ENCODE data around the gene PACC1. TPM values are rescaled to one million over a fixed set of nuclear protein-coding genes. Genes with fewer than 3 reads are reported as not detected.
A peak's percentile ranks its signal among the peaks of the same experiment; 100 is the strongest.

PACC1 gene
- total RNA-seq, 2 experiments from 2014 or later: 1.8 to 2.1 TPM

DNA sequence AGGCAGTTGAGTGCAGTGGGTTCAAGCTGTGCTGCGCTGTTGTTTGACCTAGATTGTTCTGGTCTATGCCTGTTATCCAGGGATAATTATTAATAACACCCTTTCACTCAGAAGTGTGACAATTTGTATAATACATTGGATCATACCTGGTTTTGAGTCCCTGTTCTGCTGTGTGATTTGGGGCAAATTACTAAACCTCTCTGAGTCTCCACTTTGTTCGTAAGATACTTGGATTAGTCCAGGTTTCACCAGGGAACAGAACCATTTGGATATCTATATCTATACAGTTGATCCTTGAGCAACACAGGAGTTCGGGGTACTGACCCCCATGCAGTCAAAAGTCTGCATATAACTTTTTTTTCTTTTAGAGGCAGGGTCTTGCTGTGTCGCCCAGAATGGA, 20.3 kb upstream of the PACC1 start:
- Mint-ChIP-seq H3K36me3 (ENCODE audit: low read depth) (no peaks in the 10 kb centered on the region), H3K9me3 (no peaks in the 10 kb centered on the region), H3K4me1 (ENCODE audit: low read depth) (peaks cover 27% of the 10 kb centered on the region), H3K4me3 (peak overlapping the region; percentile 87), H3K27me3 (no peaks in the 10 kb centered on the region), H3K27ac (no peak overlapping the region)
- H3K4me1 ChIP-seq (ENCODE audit: insufficient read depth, low read length): peaks cover 20% of the 10 kb centered on the region
- no peak overlapping the region for H3K4me3 ChIP-seq (ENCODE audit: low read length)
- no peaks in the 10 kb centered on the region for H3K27me3 ChIP-seq (ENCODE audit: control insufficient read depth in 1 of 2, insufficient read depth in 2 of 2, low read length in 2 of 2)
- no peak for ATAC-seq (ENCODE audit: poor library complexity)
- DNase-seq: no peak
- intact Hi-C loops (cut with DNase I, micrococcal nuclease): loop anchor here in 1 of 2 experiments (1.0 to 5.0 kb wide), 3 partner anchors 20 to 153 kb away; no protein-coding TSS in a partner anchor
- TF ChIP-seq, protein P1, sequence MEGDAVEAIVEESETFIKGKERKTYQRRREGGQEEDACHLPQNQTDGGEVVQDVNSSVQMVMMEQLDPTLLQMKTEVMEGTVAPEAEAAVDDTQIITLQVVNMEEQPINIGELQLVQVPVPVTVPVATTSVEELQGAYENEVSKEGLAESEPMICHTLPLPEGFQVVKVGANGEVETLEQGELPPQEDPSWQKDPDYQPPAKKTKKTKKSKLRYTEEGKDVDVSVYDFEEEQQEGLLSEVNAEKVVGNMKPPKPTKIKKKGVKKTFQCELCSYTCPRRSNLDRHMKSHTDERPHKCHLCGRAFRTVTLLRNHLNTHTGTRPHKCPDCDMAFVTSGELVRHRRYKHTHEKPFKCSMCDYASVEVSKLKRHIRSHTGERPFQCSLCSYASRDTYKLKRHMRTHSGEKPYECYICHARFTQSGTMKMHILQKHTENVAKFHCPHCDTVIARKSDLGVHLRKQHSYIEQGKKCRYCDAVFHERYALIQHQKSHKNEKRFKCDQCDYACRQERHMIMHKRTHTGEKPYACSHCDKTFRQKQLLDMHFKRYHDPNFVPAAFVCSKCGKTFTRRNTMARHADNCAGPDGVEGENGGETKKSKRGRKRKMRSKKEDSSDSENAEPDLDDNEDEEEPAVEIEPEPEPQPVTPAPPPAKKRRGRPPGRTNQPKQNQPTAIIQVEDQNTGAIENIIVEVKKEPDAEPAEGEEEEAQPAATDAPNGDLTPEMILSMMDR (IDR thresholded peaks at IDR 0.05): no peak
- no peaks in the 10 kb centered on the region for H3K36me3 ChIP-seq (ENCODE audit: insufficient read depth, low read length)
- H3K27ac ChIP-seq (ENCODE audit: low read depth in 1 of 2, low read length in 2 of 2): no peak overlapping the region
- no peaks in the 10 kb centered on the region for H3K9me3 ChIP-seq (ENCODE audit: control insufficient read depth in 1 of 2, insufficient read depth in 1 of 2, low read length in 2 of 2)
- ChIA-PET CTCF (no interaction called here), POLR2A (no interaction called here)

DNA sequence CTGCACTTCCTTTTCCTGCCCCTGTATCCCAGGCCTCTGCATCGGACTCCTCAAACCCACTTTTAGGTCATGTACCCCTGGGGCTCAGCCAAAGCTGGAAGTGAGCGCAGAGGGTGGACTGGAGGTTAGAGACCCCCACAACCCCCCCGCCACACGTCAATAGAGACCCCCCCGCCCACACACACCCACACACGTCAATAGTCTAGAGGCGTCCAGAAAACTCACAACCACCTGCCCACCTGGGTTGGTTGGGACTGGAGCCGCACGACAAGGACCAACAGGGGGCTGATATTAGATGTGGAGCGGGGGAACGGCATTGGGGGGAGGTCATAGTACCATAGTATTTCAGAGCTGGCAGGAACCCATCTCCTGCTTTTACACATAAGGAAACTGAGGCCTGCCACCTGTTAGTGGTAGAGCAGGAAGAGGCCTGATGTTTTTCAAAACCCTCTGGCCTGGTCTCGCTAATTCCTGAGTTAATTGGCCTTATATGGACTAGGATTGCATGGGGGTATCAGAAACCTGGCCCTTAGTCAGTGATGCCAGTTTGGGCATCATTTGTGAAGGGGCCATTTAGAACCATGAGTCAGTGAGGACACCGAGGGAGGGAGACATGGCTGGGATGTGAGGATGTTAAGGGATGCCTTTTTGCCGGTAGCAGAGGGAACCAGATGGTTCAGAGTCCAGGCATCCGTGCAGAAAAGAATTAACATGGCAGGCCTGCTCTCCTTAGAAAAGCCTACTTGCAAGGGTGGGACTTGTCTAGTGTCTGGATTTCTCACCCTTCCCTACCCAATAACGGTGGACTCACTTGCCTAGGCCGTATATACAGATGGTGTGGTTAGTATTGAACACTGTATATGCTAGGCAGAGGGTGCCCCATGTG, 19.1 kb upstream of the PACC1 start:
- no peaks in the 10 kb centered on the region for H3K27me3 ChIP-seq (ENCODE audit: control insufficient read depth in 1 of 2, insufficient read depth in 2 of 2, low read length in 2 of 2)
- intact Hi-C loops (cut with DNase I, micrococcal nuclease): loop anchor here in 1 of 2 experiments (5.0 kb wide), 2 partner anchors 123 to 152 kb away; no protein-coding TSS in a partner anchor
- ChIA-PET CTCF (no interaction called here), POLR2A (interaction anchor here (1.0 to 1.6 kb wide), 5 partner anchors 19 to 398 kb away, joined by 3 to 11 read pairs (median 5); partner anchors contain the start of genes DTL, INTS7, NSL1 and PACC1)
- no peaks in the 10 kb centered on the region for H3K36me3 Mint-ChIP-seq (ENCODE audit: low read depth)
- H3K27me3 Mint-ChIP-seq: no peaks in the 10 kb centered on the region
- DNase-seq: no peak
- H3K4me3 ChIP-seq (ENCODE audit: low read length): peak overlapping the region; percentile 69
- peak overlapping the region; percentile 87 for H3K4me3 Mint-ChIP-seq
- TF ChIP-seq, protein P1 (IDR thresholded peaks at IDR 0.05): no peak
- H3K4me1 Mint-ChIP-seq (ENCODE audit: low read depth): peaks cover 27% of the 10 kb centered on the region
- no peaks in the 10 kb centered on the region for H3K9me3 ChIP-seq (ENCODE audit: control insufficient read depth in 1 of 2, insufficient read depth in 1 of 2, low read length in 2 of 2)
- ATAC-seq (ENCODE audit: poor library complexity): no peak
- peak overlapping the region; percentile 21 for H3K27ac Mint-ChIP-seq
- peaks cover 20% of the 10 kb centered on the region for H3K4me1 ChIP-seq (ENCODE audit: insufficient read depth, low read length)
- H3K27ac ChIP-seq (ENCODE audit: low read depth in 1 of 2, low read length in 2 of 2): no peak overlapping the region
- no peaks in the 10 kb centered on the region for H3K9me3 Mint-ChIP-seq
- H3K36me3 ChIP-seq (ENCODE audit: insufficient read depth, low read length): no peaks in the 10 kb centered on the region

DNA sequence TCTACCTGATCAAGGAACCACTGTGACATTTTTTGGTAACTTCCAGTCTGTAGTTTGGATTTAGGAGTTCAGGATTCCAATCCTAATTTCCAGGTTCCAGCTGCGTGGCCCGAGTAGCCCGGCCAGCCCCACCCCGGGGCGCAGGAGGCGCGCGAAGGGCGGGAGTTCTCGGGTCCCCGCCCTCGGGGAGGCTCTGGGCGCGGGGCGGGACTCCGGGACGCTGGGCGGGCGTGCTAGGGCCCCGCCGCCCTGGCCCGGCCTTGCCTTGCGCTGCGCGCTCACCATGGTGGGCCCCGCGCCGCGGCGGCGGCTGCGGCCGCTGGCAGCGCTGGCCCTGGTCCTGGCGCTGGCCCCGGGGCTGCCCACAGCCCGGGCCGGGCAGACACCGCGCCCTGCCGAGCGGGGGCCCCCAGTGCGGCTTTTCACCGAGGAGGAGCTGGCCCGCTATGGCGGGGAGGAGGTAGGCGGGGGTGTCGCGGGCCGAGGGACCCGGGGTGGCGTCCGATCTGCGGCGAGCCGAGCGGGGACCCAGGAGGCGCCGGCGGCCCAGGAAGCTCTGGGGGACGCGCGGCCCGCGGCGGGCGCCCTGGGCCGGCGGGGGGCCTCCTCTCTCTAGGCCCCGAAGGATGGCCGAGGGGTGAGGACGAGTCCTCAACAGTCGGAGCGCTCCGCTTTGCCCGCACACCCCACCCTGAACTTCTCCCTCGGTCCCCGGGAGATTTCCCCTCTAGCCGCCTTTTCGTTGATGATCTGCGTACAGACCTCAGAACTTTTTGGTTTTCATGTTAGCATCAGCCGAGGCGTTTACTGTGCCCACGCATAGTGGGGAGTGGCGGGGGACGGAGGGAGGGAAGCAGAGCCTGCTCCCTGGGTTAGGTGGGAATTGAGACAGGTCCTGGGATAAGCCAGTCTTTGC, 18.2 kb upstream of the PACC1 start, which contains the start of gene NENF:
TSS of gene NENF (plus strand) at position 260 of the 916 bp plus-strand sequence. CDS start at position 284, 24 bp downstream.
- intact Hi-C loops (cut with DNase I, micrococcal nuclease): loop anchor here in 1 of 2 experiments (5.0 kb wide), 2 partner anchors 124 to 151 kb away; no protein-coding TSS in a partner anchor
- TF ChIP-seq, protein P1 (IDR thresholded peaks at IDR 0.05): no peak
- Mint-ChIP-seq H3K36me3 (ENCODE audit: low read depth) (no peaks in the 10 kb centered on the region), H3K9me3 (no peaks in the 10 kb centered on the region), H3K4me1 (ENCODE audit: low read depth) (peaks cover 24% of the 10 kb centered on the region), H3K4me3 (peak within 1 kb of the TSS; percentile 87), H3K27me3 (no peaks in the 10 kb centered on the region), H3K27ac (peak within 1 kb of the TSS; percentile 65)
- H3K4me3 ChIP-seq (ENCODE audit: low read length): peak within 1 kb of the TSS; percentile 69
- peak; percentile 99 for ATAC-seq (ENCODE audit: poor library complexity)
- ChIA-PET CTCF (interaction anchor here (1.4 kb wide), 1 partner anchor 18 kb away, joined by 4 read pairs; the partner anchor contains the start of gene PACC1), POLR2A (interaction anchor here (0.6 to 1.6 kb wide), 7 partner anchors 10 to 398 kb away, joined by 3 to 11 read pairs (median 4); partner anchors contain the start of genes DTL, INTS7, NSL1 and PACC1)
- no peaks in the 10 kb centered on the region for H3K27me3 ChIP-seq (ENCODE audit: control insufficient read depth in 1 of 2, insufficient read depth in 2 of 2, low read length in 2 of 2)
- no peak within 1 kb of the TSS for H3K27ac ChIP-seq (ENCODE audit: low read depth in 1 of 2, low read length in 2 of 2)
- H3K4me1 ChIP-seq (ENCODE audit: insufficient read depth, low read length): peaks cover 20% of the 10 kb centered on the region
- H3K36me3 ChIP-seq (ENCODE audit: insufficient read depth, low read length): no peaks in the 10 kb centered on the region
- peak; percentile 39 to 86 (median 70) for DNase-seq
- no peaks in the 10 kb centered on the region for H3K9me3 ChIP-seq (ENCODE audit: control insufficient read depth in 1 of 2, insufficient read depth in 1 of 2, low read length in 2 of 2)

All from CD4-positive, alpha-beta T cell (primary cell).